Measurements from ENCODE around the gene PLCB4.

PLCB4 gene

DNA sequence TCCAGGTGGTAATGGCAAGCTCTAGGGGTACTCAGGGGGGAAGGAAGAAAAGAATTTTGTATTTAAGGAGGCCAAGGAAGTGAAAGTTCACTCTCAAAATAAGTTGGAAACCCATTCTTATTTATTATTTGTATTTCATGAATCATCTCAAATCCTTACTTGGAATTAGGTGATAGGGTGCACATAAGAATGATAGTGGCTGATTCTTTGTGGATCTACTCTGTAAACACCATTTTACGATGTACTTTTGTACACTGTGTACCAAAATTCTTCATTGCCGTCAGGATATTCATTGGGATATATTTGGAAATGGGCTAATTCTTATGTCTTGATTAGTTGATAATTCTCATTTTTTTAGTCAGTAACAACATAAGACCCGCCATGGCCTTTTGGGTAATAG, 266.0 kb downstream of the PLCB4 start:
- no peak for DNase-seq

DNA sequence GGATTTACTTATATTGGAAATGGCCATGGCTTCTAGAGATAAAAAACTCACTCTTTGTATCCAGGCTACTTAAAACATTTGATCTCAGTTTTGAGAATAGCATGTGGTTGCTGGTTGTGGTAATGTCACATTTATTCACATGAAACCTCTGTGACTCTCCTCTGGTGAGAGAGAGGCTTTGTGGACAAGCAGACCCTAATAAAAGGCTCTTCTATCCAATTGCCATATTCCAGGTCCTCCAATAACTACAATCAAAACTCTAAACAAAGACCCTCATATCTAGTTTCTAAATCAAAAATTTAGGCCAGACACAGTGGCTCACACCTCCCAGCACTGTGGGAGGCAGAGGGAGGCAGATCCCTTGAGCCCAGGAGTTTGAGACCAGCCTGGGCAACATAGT, 269.2 kb downstream of the PLCB4 start:
- no peak for DNase-seq

- DNase-seq: no peak
These were observed 270.8 kb downstream of the PLCB4 start for GRCh38 chr20:9339708-9340107.

DNA sequence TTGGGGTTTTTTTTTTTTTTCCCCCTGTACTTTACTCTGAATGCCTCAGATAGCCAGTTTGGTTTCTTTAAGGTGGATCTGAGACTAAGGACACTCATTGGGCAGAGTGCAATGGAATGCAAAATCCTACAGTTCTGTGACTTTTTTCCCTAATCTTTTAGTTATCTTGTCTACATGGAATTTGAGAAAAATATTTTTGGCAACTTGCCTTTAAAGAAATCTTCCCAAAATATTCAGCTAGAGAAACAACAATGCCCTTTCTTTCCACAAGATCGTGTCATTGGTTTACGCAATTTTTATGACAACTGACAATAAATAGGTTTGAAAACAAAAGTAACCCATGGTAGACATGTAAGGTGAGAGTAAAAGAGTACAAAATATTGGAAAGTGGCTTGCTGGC, 273.8 kb downstream of the PLCB4 start:
- no peak for DNase-seq

- no peak for DNase-seq
These were observed 275.4 kb downstream of the PLCB4 start for GRCh38 chr20:9344083-9344920.

DNA sequence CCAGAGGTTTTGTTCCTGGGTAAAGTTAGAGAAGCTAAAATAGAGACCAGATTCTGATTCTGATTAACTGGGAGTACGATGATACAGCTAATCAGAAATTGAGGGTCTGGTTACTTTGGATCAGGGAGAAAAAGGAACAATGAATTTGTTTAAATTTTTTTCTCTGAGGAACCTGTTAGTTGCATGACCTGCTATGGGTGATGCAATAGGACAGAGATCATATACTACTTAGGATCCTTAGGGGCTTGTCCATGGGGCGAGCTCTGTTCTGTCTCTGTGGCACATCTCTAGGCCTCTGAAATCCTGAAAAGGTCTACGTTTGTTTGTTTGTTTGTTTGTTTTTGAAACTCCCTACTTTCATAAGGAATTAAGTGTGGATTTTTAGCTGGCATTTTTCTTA, 279.4 kb downstream of the PLCB4 start:
- no peak for DNase-seq

DNA sequence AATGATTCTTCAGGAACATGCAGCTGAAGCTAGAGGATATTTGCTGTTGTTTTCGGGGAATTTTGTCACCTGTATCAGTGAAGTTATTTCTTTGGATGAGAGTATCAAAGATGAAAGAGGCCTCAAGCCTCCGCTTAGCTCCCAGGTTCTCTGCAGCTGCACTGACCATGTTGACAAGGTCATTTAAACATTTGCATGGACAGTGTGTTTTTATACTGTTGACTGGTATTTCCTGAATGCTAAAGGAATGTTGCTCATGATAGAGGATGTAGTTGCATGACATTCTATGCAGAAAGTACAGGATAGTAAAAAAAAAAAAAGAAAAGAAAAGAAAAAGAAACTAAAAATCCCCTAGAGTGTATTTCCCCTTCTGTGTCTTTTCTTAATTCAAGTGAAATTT, 279.9 kb downstream of the PLCB4 start:
- DNase-seq: no peak

- no peak for DNase-seq
These were observed 280.4 kb downstream of the PLCB4 start for GRCh38 chr20:9349249-9349648.

- DNase-seq: no peak
These were observed 283.9 kb downstream of the PLCB4 start for GRCh38 chr20:9352739-9353138.

- no peak for DNase-seq
These were observed 284.5 kb downstream of the PLCB4 start for GRCh38 chr20:9353180-9353915.

- no peak for DNase-seq
These were observed 285.0 kb downstream of the PLCB4 start for GRCh38 chr20:9353916-9354276.

- no peak for DNase-seq
These were observed 285.7 kb downstream of the PLCB4 start for GRCh38 chr20:9354579-9354978.

DNA sequence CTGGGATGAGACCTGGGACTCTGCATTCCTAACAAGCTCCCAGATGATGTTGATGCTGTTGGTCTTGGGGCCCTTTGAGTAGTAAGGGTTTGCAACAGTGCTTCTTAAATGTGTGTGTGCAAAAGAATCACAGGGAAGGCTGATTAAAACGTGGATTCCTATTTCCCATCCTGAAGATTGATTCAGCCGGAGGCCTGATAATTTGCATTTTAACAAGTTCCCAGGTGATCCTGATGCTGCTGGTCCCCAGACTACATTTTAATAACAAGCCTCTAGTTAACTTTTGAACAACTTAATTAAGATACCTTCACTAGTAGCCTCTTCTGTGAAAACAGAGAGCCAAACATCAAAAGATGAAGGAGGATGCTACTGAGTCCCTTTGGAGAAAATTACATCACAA, 289.1 kb downstream of the PLCB4 start:
- no peak for DNase-seq

DNA sequence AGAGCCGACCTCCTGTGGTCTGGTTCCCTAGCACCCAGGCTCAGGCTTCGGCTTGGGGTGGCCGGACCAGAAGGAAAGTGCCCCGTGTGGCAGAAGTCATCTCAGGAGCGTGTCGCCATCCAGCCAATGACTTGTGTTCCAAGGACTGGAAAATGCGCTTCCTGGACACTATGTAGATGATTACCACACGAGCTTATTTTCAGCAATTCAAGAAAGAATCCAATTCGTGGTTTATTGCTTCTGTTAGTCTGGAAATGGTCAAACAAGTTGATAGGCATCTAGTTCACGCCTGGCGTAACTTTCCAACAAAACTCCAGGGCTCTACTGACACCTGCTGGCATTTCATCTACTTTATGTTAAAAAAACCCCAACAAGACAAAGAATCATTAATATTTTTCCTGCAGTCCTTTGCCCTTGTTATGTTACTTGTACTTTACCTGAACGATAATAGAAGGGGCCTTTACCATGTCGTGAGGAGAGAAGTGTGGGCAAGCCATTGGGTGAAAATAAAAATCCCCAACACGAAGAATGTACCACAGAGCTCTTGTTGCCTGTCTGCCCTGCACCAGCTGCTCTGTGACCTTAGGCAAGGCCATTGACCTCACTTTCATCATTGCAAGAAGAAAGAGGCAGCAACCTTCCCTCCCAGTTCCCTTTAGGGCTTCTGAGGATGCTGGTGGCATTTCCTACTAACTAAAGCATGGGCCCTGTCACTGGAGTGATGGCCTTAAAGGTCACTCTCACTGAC, 290.8 kb downstream of the PLCB4 start:
- peak; percentile 61 for DNase-seq

- no peak for DNase-seq
These were observed 291.5 kb downstream of the PLCB4 start for GRCh38 chr20:9360431-9360830.

DNA sequence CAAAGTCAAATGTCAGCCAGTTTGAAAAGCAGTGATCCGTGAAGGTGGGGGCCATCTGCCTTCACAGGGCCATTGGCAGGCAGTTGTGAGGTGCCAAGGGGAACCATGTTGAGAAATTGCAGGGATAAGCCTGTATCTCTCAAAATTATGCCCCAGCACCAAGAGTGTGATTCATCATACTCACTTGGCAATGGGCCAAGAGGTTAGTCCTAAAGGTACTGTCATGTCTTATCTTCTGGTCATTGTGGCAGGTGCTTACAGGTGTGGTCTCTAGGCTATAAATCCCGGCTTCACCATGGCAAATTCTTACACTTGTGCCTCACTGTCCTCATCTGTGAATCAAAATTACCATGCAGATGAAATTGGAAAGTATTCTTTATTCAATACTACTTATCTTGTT, 294.8 kb downstream of the PLCB4 start:
- peak; percentile 23 for DNase-seq

DNA sequence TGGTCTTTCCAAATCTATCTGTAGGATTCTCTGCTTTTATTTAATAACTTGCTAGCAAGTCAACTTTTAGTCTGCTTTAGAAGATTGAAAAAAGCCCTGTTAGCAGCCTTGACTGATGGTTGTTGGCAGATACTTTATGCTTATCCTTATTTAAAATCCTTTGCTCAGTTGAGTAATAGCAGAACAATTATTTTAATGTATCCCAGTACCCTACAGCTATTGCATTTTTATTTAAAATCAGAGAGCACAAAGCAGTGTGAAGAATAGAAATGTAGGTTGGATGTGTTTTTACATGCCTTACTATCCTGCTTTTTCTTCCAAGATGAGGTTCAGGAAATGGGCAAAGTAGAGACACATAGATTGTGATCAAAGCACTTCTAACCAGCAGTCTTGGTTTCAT, 298.4 kb downstream of the PLCB4 start:
- DNase-seq: no peak

DNA sequence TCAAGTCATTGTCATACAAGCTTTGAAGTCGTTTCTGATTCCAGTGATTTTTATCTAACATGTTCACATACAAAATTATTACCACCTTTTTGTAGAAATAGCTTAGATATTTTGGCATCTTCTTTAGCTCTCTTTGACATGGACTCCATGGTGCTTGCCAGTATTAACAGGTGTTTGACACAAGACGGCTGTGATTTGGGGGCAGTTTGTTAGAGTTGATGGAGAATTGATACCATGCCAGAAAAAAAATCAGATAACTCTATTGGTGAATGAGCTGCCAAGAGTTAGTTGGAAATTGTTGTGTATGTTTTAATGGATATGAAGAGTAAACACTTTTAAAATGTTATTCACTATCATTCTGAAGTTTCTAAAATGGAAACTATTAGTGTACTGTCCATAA, 298.9 kb downstream of the PLCB4 start:
- no peak for DNase-seq

- no peak for DNase-seq
These were observed 300.0 kb downstream of the PLCB4 start for GRCh38 chr20:9368893-9369292.

- DNase-seq: no peak
These were observed 300.7 kb downstream of the PLCB4 start for GRCh38 chr20:9369557-9369956.

GRCh38 chr20:9374072-9374471, 305.2 kb downstream of the PLCB4 start:
- no peak for DNase-seq

- DNase-seq: no peak
These were observed 305.6 kb downstream of the PLCB4 start for GRCh38 chr20:9374480-9374879.

DNA sequence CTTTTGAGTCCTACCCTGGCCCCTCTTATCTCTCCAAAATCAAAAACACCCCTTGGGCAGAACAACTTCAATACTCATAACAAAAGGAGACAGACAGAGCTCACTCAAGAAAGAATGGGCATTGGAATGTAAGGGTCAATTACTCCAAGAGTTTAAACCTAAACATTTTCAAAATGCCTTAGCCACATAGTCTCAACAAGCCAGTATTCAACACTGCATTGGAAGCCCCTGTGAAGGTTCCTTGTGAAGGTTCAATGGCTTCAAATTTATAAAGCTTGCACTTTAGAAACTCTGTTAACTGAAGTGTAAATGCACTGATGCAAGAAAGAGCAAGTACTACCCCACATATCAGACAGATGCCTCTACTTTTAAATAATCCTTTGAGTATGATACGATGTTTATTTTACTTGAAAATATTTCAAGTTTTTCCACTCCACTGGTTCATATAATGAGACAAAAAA, 306.4 kb downstream of the PLCB4 start:
- no peak for DNase-seq

GRCh38 chr20:9377007-9377406, 308.1 kb downstream of the PLCB4 start:
- DNase-seq: no peak
